Measurements from ENCODE around the gene CAMKV.

DNA sequence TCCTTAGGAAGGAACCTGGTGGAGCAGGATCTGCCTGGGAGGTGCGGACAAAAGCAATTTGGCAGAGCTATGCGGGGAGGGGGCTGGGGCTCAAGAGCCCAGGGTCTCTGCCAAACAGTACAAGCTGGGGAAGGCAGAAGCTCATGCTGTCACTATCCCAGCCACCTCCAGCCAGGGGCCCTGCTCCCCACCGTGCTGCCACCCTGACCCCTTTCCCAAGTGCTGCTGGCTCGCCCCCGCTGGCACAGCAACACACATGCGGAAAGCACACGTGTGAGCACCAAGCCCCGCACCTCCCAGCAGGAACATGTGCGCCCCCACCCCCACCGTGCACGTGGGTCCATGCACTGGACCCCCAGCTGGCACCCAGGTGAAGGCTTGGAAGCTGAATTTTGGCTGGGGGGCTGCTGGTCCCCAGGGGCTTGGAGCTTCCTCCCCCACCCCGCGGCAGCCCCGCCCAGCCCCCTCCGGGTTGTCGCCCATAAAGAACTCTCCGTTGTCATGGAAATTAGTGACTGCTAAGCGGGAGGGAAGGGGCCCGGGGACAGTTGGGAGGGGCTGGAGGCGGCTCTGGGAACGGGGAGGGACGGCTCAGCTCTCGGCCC, 742 bp downstream of the CAMKV start:
- TF ChIP-seq NBN (IDR thresholded peaks at IDR 0.05) (no peak), TCF3 (IDR thresholded peaks at IDR 0.05; ENCODE audit: borderline replicate concordance, insufficient read depth, low read depth, low read length) (no peak), RAD21 (IDR thresholded peaks at IDR 0.05; ENCODE audit: insufficient read depth, low read depth, low read length) (no peak)
- TF ChIP-seq, protein P1, sequence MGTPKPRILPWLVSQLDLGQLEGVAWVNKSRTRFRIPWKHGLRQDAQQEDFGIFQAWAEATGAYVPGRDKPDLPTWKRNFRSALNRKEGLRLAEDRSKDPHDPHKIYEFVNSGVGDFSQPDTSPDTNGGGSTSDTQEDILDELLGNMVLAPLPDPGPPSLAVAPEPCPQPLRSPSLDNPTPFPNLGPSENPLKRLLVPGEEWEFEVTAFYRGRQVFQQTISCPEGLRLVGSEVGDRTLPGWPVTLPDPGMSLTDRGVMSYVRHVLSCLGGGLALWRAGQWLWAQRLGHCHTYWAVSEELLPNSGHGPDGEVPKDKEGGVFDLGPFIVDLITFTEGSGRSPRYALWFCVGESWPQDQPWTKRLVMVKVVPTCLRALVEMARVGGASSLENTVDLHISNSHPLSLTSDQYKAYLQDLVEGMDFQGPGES (IDR thresholded peaks at IDR 0.05), result no peak
- TF ChIP-seq, protein P2, sequence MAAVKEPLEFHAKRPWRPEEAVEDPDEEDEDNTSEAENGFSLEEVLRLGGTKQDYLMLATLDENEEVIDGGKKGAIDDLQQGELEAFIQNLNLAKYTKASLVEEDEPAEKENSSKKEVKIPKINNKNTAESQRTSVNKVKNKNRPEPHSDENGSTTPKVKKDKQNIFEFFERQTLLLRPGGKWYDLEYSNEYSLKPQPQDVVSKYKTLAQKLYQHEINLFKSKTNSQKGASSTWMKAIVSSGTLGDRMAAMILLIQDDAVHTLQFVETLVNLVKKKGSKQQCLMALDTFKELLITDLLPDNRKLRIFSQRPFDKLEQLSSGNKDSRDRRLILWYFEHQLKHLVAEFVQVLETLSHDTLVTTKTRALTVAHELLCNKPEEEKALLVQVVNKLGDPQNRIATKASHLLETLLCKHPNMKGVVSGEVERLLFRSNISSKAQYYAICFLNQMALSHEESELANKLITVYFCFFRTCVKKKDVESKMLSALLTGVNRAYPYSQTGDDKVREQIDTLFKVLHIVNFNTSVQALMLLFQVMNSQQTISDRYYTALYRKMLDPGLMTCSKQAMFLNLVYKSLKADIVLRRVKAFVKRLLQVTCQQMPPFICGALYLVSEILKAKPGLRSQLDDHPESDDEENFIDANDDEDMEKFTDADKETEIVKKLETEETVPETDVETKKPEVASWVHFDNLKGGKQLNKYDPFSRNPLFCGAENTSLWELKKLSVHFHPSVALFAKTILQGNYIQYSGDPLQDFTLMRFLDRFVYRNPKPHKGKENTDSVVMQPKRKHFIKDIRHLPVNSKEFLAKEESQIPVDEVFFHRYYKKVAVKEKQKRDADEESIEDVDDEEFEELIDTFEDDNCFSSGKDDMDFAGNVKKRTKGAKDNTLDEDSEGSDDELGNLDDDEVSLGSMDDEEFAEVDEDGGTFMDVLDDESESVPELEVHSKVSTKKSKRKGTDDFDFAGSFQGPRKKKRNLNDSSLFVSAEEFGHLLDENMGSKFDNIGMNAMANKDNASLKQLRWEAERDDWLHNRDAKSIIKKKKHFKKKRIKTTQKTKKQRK (IDR thresholded peaks at IDR 0.05; ENCODE audit: low read depth, low read length), result no peak
- TF ChIP-seq, protein P3, sequence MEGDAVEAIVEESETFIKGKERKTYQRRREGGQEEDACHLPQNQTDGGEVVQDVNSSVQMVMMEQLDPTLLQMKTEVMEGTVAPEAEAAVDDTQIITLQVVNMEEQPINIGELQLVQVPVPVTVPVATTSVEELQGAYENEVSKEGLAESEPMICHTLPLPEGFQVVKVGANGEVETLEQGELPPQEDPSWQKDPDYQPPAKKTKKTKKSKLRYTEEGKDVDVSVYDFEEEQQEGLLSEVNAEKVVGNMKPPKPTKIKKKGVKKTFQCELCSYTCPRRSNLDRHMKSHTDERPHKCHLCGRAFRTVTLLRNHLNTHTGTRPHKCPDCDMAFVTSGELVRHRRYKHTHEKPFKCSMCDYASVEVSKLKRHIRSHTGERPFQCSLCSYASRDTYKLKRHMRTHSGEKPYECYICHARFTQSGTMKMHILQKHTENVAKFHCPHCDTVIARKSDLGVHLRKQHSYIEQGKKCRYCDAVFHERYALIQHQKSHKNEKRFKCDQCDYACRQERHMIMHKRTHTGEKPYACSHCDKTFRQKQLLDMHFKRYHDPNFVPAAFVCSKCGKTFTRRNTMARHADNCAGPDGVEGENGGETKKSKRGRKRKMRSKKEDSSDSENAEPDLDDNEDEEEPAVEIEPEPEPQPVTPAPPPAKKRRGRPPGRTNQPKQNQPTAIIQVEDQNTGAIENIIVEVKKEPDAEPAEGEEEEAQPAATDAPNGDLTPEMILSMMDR (IDR thresholded peaks at IDR 0.05 in 2 of 3, conservative IDR thresholded peaks at IDR 0.05 in 1 of 3; ENCODE audit: control insufficient read depth in 2 of 3, extremely low read depth in 1 of 3, insufficient read depth in 1 of 3, low read depth in 3 of 3, low read length in 3 of 3), result no peak
- TF ChIP-seq, protein P4, sequence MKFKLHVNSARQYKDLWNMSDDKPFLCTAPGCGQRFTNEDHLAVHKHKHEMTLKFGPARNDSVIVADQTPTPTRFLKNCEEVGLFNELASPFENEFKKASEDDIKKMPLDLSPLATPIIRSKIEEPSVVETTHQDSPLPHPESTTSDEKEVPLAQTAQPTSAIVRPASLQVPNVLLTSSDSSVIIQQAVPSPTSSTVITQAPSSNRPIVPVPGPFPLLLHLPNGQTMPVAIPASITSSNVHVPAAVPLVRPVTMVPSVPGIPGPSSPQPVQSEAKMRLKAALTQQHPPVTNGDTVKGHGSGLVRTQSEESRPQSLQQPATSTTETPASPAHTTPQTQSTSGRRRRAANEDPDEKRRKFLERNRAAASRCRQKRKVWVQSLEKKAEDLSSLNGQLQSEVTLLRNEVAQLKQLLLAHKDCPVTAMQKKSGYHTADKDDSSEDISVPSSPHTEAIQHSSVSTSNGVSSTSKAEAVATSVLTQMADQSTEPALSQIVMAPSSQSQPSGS (IDR thresholded peaks at IDR 0.05; ENCODE audit: low read length), result no peak

Data from GM12878 (cell line).